ENCODE results near the gene WFDC1. TPM values are rescaled to one million over a fixed set of nuclear protein-coding genes. Genes with fewer than 3 reads are reported as not detected.

WFDC1 gene
- total RNA-seq, result under 1 TPM in 1 of 2 donors, not detected in 1; 0.90 TPM

GRCh38 chr16:84294531-84295142 is at the start of gene WFDC1:
TSS of gene WFDC1 (plus strand) at chr16:84294878. CDS start at chr16:84294972, 94 bp downstream.
- H3K4me1 Mint-ChIP-seq, result no peaks in the 10 kb centered on the region
- H3K9me3 Mint-ChIP-seq, result no peaks in the 10 kb centered on the region
- no peak within 1 kb of the TSS for H3K27ac Mint-ChIP-seq
- H3K36me3 Mint-ChIP-seq (ENCODE audit: low read depth), result no peaks in the 10 kb centered on the region
- no peak for ATAC-seq (replicated peaks)
- H3K4me3 Mint-ChIP-seq, result no peak within 1 kb of the TSS
- peaks cover 43% of the 10 kb centered on the region for H3K27me3 Mint-ChIP-seq

GRCh38 chr16:84245956-84246678 is 48.6 kb upstream of the WFDC1 start:
- ATAC-seq (replicated peaks), result no peak
- H3K4me1 Mint-ChIP-seq, result no peaks in the 10 kb centered on the region
- H3K27ac Mint-ChIP-seq, result no peak overlapping the region

GRCh38 chr16:84246679-84247077 is 48.0 kb upstream of the WFDC1 start:
- Mint-ChIP-seq H3K27ac (no peak overlapping the region), H3K36me3 (ENCODE audit: low read depth) (no peaks in the 10 kb centered on the region), H3K4me3 (no peak overlapping the region), H3K4me1 (no peaks in the 10 kb centered on the region), H3K9me3 (no peaks in the 10 kb centered on the region), H3K27me3 (peaks cover 18% of the 10 kb centered on the region)
- ATAC-seq (replicated peaks), result no peak

More at GRCh38 chr16:84245956-84246678, 48.6 kb upstream of the WFDC1 start:
- H3K27me3 Mint-ChIP-seq, result peaks cover 12% of the 10 kb centered on the region
- no peaks in the 10 kb centered on the region for H3K36me3 Mint-ChIP-seq (ENCODE audit: low read depth)
- H3K9me3 Mint-ChIP-seq, result no peaks in the 10 kb centered on the region
- H3K4me3 Mint-ChIP-seq, result no peak overlapping the region

- Mint-ChIP-seq H3K4me3 (no peak overlapping the region), H3K9me3 (no peaks in the 10 kb centered on the region), H3K4me1 (no peaks in the 10 kb centered on the region), H3K36me3 (ENCODE audit: low read depth) (no peaks in the 10 kb centered on the region), H3K27ac (no peak overlapping the region), H3K27me3 (peaks cover 24% of the 10 kb centered on the region)
- no peak for ATAC-seq (replicated peaks)
Measured at GRCh38 chr16:84247331-84247730, 47.3 kb upstream of the WFDC1 start.

GRCh38 chr16:84247844-84248243 is 46.8 kb upstream of the WFDC1 start:
- no peak for ATAC-seq (replicated peaks)
- Mint-ChIP-seq H3K27me3 (peaks cover 27% of the 10 kb centered on the region), H3K9me3 (no peaks in the 10 kb centered on the region), H3K36me3 (ENCODE audit: low read depth) (no peaks in the 10 kb centered on the region), H3K4me3 (no peak overlapping the region), H3K27ac (no peak overlapping the region), H3K4me1 (no peaks in the 10 kb centered on the region)

- Mint-ChIP-seq H3K4me1 (no peaks in the 10 kb centered on the region), H3K27me3 (peaks cover 28% of the 10 kb centered on the region), H3K9me3 (no peaks in the 10 kb centered on the region), H3K4me3 (no peak overlapping the region), H3K27ac (no peak overlapping the region), H3K36me3 (ENCODE audit: low read depth) (no peaks in the 10 kb centered on the region)
- no peak for ATAC-seq (replicated peaks)
Measured at GRCh38 chr16:84252184-84252583, 42.5 kb upstream of the WFDC1 start.

GRCh38 chr16:84253173-84253572 is 41.5 kb upstream of the WFDC1 start:
- Mint-ChIP-seq H3K9me3 (no peaks in the 10 kb centered on the region), H3K27ac (no peak overlapping the region), H3K27me3 (peaks cover 32% of the 10 kb centered on the region), H3K4me3 (no peak overlapping the region), H3K4me1 (no peaks in the 10 kb centered on the region), H3K36me3 (ENCODE audit: low read depth) (no peaks in the 10 kb centered on the region)
- ATAC-seq (replicated peaks), result no peak

GRCh38 chr16:84254062-84254461 is 40.6 kb upstream of the WFDC1 start:
- H3K27me3 Mint-ChIP-seq, result peaks cover 32% of the 10 kb centered on the region
- ATAC-seq (replicated peaks), result no peak
- H3K4me1 Mint-ChIP-seq, result no peaks in the 10 kb centered on the region
- H3K36me3 Mint-ChIP-seq (ENCODE audit: low read depth), result no peaks in the 10 kb centered on the region
- no peak overlapping the region for H3K27ac Mint-ChIP-seq
- no peak overlapping the region for H3K4me3 Mint-ChIP-seq
- H3K9me3 Mint-ChIP-seq, result no peaks in the 10 kb centered on the region

GRCh38 chr16:84255050-84255810 is 39.4 kb upstream of the WFDC1 start:
- Mint-ChIP-seq H3K9me3 (no peaks in the 10 kb centered on the region), H3K27me3 (peaks cover 27% of the 10 kb centered on the region), H3K27ac (no peak overlapping the region), H3K4me3 (no peak overlapping the region), H3K4me1 (no peaks in the 10 kb centered on the region), H3K36me3 (ENCODE audit: low read depth) (no peaks in the 10 kb centered on the region)
- ATAC-seq (replicated peaks), result no peak

GRCh38 chr16:84258266-84258665 is 36.4 kb upstream of the WFDC1 start:
- no peaks in the 10 kb centered on the region for H3K9me3 Mint-ChIP-seq
- ATAC-seq (replicated peaks), result no peak
- no peak overlapping the region for H3K27ac Mint-ChIP-seq
- no peaks in the 10 kb centered on the region for H3K36me3 Mint-ChIP-seq (ENCODE audit: low read depth)
- H3K4me1 Mint-ChIP-seq, result no peaks in the 10 kb centered on the region
- H3K4me3 Mint-ChIP-seq, result no peak overlapping the region
- H3K27me3 Mint-ChIP-seq, result peaks cover 8% of the 10 kb centered on the region

GRCh38 chr16:84259691-84260090 is 35.0 kb upstream of the WFDC1 start:
- no peak overlapping the region for H3K4me3 Mint-ChIP-seq

GRCh38 chr16:84260766-84261554 is 33.7 kb upstream of the WFDC1 start:
- Mint-ChIP-seq H3K9me3 (no peaks in the 10 kb centered on the region), H3K27me3 (peaks cover 8% of the 10 kb centered on the region), H3K4me1 (no peaks in the 10 kb centered on the region), H3K36me3 (ENCODE audit: low read depth) (no peaks in the 10 kb centered on the region), H3K4me3 (no peak overlapping the region), H3K27ac (no peak overlapping the region)
- ATAC-seq (replicated peaks), result no peak

More at GRCh38 chr16:84259691-84260090, 35.0 kb upstream of the WFDC1 start:
- H3K27me3 Mint-ChIP-seq, result peaks cover 8% of the 10 kb centered on the region
- no peaks in the 10 kb centered on the region for H3K4me1 Mint-ChIP-seq
- no peaks in the 10 kb centered on the region for H3K36me3 Mint-ChIP-seq (ENCODE audit: low read depth)
- no peak overlapping the region for H3K27ac Mint-ChIP-seq
- no peaks in the 10 kb centered on the region for H3K9me3 Mint-ChIP-seq
- no peak for ATAC-seq (replicated peaks)

GRCh38 chr16:84262031-84262430 is 32.6 kb upstream of the WFDC1 start:
- Mint-ChIP-seq H3K9me3 (no peaks in the 10 kb centered on the region), H3K27ac (no peak overlapping the region), H3K27me3 (peaks cover 3% of the 10 kb centered on the region), H3K4me1 (no peaks in the 10 kb centered on the region), H3K36me3 (ENCODE audit: low read depth) (no peaks in the 10 kb centered on the region), H3K4me3 (no peak overlapping the region)
- no peak for ATAC-seq (replicated peaks)

GRCh38 chr16:84262939-84263338 is 31.7 kb upstream of the WFDC1 start:
- Mint-ChIP-seq H3K27ac (no peak overlapping the region), H3K4me1 (no peaks in the 10 kb centered on the region), H3K36me3 (ENCODE audit: low read depth) (no peaks in the 10 kb centered on the region), H3K4me3 (no peak overlapping the region), H3K27me3 (no peaks in the 10 kb centered on the region), H3K9me3 (no peaks in the 10 kb centered on the region)
- no peak for ATAC-seq (replicated peaks)
